Hypothalamus (tissue), 51 donors: ENCODE measurements around the gene CENPP.

Source experiments
- DNase-seq, 51 donors: peaks; one replicate each; lab custom pipeline; 2025; lab: John Stamatoyannopoulos, UW

The CENPP gene

DNA sequence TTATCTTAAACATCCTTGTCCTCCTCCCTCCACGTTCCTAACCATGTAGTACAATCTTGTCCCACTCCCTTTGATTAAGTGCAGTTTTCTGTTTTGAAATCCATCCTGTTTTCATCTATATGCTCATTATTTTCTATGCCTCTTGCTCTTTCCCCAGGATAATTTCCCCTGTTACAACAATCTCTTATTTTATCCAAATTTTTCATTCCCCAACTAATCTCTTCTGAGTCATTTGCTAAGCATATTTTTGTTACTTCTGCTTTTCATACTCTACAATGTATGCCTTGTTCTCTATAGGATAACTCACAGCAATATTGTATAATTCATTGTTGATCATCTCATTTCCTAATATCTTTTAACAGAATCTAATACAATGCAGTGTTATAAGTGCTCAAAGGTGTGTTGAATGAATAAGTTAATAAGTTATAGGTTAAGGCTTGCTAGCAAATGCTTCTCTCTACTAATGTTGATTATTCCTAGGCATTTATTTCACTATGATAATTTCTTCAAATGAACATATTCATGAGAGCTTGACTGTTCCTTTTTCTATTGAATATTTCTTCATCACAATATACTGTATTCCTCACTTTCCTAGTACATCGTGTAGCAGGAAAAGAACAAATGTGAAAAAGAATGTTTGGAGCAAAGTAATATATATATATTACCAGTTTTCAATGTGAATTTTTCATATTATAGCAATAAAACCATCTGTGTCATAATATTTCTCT is 97.0 kb downstream of the CENPP start:
- no peak for DNase-seq

- DNase-seq: no peak
Measured at GRCh38 chr9:92423612-92424011, 97.9 kb downstream of the CENPP start.

DNA sequence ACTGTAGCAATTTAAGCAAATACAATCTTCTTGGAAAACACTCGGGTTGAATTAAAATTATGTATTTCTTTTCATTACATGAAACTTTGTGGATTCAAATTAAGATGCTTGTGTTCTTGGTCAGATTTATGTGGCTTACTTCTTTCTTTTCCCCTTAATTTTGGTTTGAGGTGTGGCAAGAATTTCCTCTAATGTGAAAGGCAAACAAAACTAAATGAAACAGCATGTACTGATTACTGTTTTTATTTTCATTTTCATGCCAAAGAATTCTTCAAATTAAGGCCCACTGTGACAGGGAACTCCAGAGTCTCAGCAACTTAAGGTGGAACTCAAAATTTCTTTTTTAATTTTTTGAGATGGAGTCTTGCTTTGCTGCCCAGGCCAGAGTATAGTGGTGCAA is 98.6 kb downstream of the CENPP start, which contains the start of gene OMD:
OMD (minus strand) TSS at position 132 of the 400 bp plus-strand sequence. CDS start 6,913 bp downstream, outside the sequence.
- no peak for DNase-seq

DNA sequence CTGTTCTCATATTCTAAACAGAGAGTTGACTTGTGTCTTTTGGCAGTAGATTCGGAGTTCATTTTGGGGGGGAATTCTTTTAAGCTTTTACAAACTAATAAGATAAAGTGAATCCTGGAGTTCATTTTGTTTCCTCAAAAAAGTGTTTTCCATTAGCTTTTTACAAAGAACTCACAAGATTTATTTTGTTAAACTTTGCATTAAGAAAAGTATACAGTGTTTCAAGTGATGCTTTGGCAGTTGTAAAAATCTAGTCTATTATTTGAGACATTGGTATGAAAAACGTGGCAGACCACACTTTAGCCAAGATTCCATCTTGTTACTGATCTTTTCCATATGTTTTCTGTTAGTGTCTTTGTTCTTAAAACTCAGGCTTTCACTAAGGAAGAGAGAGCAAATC is 99.7 kb downstream of the CENPP start:
- no peak for DNase-seq

GRCh38 chr9:92426501-92427145 is 100.9 kb downstream of the CENPP start:
- DNase-seq: no peak

GRCh38 chr9:92429836-92430235 is 104.1 kb downstream of the CENPP start:
- no peak for DNase-seq

GRCh38 chr9:92432350-92432749 is 106.6 kb downstream of the CENPP start:
- peak in 1 of 51 donors; percentile 6 for DNase-seq

GRCh38 chr9:92432972-92433548 is 107.3 kb downstream of the CENPP start:
- no peak for DNase-seq

DNA sequence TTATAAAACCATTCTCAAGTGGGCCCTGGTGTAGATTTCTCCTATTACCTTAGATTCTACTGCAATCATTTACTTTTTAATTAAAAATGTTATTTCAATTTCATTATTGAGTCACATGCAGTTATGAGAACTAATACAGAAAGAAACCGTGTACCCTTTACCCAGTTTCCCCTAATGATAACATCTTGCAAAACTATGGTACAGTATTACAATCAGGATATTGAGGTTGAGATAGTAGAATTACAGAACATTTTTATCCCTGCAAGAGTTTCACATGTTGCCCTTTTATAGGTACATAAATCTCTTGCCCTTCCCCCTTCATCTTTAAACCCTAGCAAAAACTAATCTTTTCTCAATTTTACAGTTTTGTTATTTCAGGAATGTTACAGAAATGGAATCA is 109.5 kb downstream of the CENPP start:
- no peak for DNase-seq

DNA sequence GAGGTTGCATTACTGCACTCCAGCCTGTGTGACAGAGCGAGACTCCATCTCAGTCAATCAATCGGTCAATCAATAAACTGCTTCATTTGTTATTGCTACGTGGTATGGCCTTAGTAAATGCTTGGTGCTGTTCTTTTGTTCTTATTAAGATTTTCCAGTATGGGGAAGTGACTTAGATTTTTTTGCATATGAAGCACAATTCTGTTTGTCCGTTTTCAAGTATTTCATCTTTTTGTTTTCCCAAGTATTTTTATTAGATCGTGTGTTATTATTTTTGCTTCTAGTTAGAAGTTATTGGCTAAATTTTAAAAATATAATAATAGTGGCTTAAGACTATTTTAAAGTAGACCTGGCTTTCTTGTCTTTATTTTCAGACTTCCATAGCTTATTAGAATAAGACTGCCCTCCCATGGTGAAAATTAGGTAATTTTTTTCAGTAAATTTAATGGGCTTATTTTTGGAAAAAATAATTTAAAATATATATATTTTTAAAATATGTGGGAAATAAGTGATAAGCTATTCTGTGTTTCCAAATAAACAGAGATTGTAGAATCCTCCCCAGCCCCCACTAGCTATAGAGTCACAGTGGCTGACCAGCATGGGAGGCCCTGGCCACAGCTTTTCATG is 113.3 kb downstream of the CENPP start:
- DNase-seq: no peak

- no peak for DNase-seq
Measured at GRCh38 chr9:92439921-92440750, 114.4 kb downstream of the CENPP start.

- DNase-seq: no peak
Measured at GRCh38 chr9:92440751-92441046, 114.9 kb downstream of the CENPP start.

- no peak for DNase-seq
Measured at GRCh38 chr9:92444841-92445240, 119.1 kb downstream of the CENPP start.

- no peak for DNase-seq
Measured at GRCh38 chr9:92446536-92446935, 120.8 kb downstream of the CENPP start.

GRCh38 chr9:92455217-92455616 is 129.5 kb downstream of the CENPP start:
- no peak for DNase-seq

- DNase-seq: no peak
Measured at GRCh38 chr9:92457576-92457975, 131.8 kb downstream of the CENPP start.

DNA sequence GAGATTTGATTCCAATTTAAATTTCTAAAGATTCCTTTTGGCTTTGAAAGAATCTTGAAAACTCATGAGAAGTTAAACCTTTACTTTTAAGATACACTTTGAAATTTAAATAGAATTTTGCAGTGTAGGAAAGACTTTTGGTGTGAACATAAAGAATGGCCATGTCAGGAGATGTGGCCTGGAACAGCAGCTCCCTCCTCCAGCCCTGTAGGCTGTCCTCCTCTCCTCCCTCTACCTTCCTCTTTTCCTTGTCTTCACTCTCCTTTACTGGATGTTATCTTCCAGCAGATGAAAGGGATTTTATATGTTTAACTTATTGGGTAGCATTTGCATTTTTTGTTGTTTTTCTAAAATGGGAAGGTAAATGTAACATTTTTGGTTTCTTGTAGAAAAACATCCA is 137.6 kb downstream of the CENPP start:
- no peak for DNase-seq

DNA sequence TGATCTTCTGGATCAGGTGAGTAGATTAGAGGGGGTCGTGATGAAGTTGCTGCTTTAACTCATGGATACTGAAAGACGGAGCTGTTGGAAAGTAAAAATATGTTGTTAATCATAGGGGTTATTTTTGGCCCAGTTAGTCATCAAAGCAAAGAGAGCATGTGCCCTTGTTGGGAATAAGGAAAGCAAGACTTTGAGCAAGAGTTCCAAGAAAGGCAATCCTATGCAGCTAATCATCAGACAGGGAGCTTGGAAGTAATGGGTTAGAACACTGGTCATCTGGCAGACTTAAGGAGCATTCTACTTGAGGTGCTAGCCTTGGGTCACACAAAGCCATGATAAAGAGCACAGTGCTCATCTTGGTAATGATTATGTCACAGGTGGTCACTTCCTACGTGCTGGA is 138.2 kb downstream of the CENPP start:
- no peak for DNase-seq

GRCh38 chr9:92467041-92467440 is 141.3 kb downstream of the CENPP start:
- DNase-seq: no peak

GRCh38 chr9:92467511-92467910 is 141.8 kb downstream of the CENPP start:
- no peak for DNase-seq

GRCh38 chr9:92468206-92468605 is 142.5 kb downstream of the CENPP start:
- DNase-seq: peak in 12 of 51 donors; percentile 2 to 36 (median 8)
